ENCODE data around the gene RAG1. TPM values are rescaled to one million over a fixed set of nuclear protein-coding genes. Genes with fewer than 3 reads are reported as not detected.

The RAG1 gene
- polyA plus RNA-seq, 1 donor (not counting 4 experiments of a cell fraction or from before 2014, with no cell fraction given) = 1.3 TPM

GRCh38 chr11:36623494-36623893 is 55.7 kb downstream of the RAG1 start:
- dilution Hi-C loops (cut with MboI; ENCODE audit: extremely low pct_ligation_motif_present, low sequenced_read_pairs) = no loop called here
- Histone ChIP-seq H3K4me2 (ENCODE audit: control insufficient read depth, extremely low read depth, insufficient read depth, low read depth, low read length) (no peak overlapping the region), H3K4me3 (ENCODE audit: control insufficient read depth in 2 of 3, extremely low read depth in 1 of 3, insufficient read depth in 2 of 3, low read depth in 1 of 3, low read length in 3 of 3) (no peak overlapping the region), H2AFZ (ENCODE audit: control insufficient read depth, low read length) (no peak overlapping the region), H3K4me1 (ENCODE audit: control insufficient read depth, extremely low read depth, insufficient read depth, low read length) (no peaks in the 10 kb centered on the region), H3K9ac (ENCODE audit: control insufficient read depth, extremely low read depth, insufficient read depth, low read length) (no peak overlapping the region), H3K27me3 (ENCODE audit: control insufficient read depth, extremely low read depth, insufficient read depth, low read length) (no peaks in the 10 kb centered on the region), H3K36me3 (ENCODE audit: control insufficient read depth in 2 of 2, extremely low read depth in 1 of 2, insufficient read depth in 2 of 2, low read length in 2 of 2) (no peaks in the 10 kb centered on the region), H4K20me1 (ENCODE audit: control insufficient read depth, extremely low read depth, insufficient read depth, low read length) (no peaks in the 10 kb centered on the region), H3K79me2 (ENCODE audit: control insufficient read depth, insufficient read depth, low read length) (no peaks in the 10 kb centered on the region), H3K9me3 (ENCODE audit: control insufficient read depth, low read depth, low read length) (no peaks in the 10 kb centered on the region), H3K27ac (ENCODE audit: control insufficient read depth, insufficient read depth, low read length) (no peak overlapping the region), H3K9me1 (ENCODE audit: control insufficient read depth, extremely low read depth, insufficient read depth, low read length) (no peaks in the 10 kb centered on the region)
- no peak for FAIRE-seq
- TF ChIP-seq EZH2 (IDR thresholded peaks at IDR 0.05; ENCODE audit: low read length) = no peak
- TF ChIP-seq CTCF (optimal IDR thresholded peaks at IDR 0.05 in 1 of 3, IDR thresholded peaks at IDR 0.05 in 1 of 3, conservative IDR thresholded peaks at IDR 0.05 in 1 of 3; ENCODE audit: extremely low read depth in 1 of 3, insufficient read depth in 2 of 3, low read length in 3 of 3) = no peak
- DNase-seq (ENCODE audit: low read depth, low spot score) = no peak

- no peak overlapping the region for H3K4me3 ChIP-seq (ENCODE audit: control insufficient read depth in 2 of 3, extremely low read depth in 1 of 3, insufficient read depth in 2 of 3, low read depth in 1 of 3, low read length in 3 of 3)
- no peaks in the 10 kb centered on the region for H3K79me2 ChIP-seq (ENCODE audit: control insufficient read depth, insufficient read depth, low read length)
- FAIRE-seq (no peak), DNase-seq (ENCODE audit: low read depth, low spot score) (no peak)
- H2AFZ ChIP-seq (ENCODE audit: control insufficient read depth, low read length) = no peak overlapping the region
- H3K36me3 ChIP-seq (ENCODE audit: control insufficient read depth in 2 of 2, extremely low read depth in 1 of 2, insufficient read depth in 2 of 2, low read length in 2 of 2) = no peaks in the 10 kb centered on the region
- H3K9me3 ChIP-seq (ENCODE audit: control insufficient read depth, low read depth, low read length) = no peaks in the 10 kb centered on the region
- H3K9ac ChIP-seq (ENCODE audit: control insufficient read depth, extremely low read depth, insufficient read depth, low read length) = no peak overlapping the region
- dilution Hi-C loops (cut with MboI; ENCODE audit: extremely low pct_ligation_motif_present, low sequenced_read_pairs) = no loop called here
- H3K4me1 ChIP-seq (ENCODE audit: control insufficient read depth, extremely low read depth, insufficient read depth, low read length) = no peaks in the 10 kb centered on the region
- TF ChIP-seq CTCF (optimal IDR thresholded peaks at IDR 0.05 in 1 of 3, IDR thresholded peaks at IDR 0.05 in 1 of 3, conservative IDR thresholded peaks at IDR 0.05 in 1 of 3; ENCODE audit: extremely low read depth in 1 of 3, insufficient read depth in 2 of 3, low read length in 3 of 3) (no peak), EZH2 (IDR thresholded peaks at IDR 0.05; ENCODE audit: low read length) (no peak)
- H3K27ac ChIP-seq (ENCODE audit: control insufficient read depth, insufficient read depth, low read length) = no peak overlapping the region
- no peaks in the 10 kb centered on the region for H3K9me1 ChIP-seq (ENCODE audit: control insufficient read depth, extremely low read depth, insufficient read depth, low read length)
- no peaks in the 10 kb centered on the region for H3K27me3 ChIP-seq (ENCODE audit: control insufficient read depth, extremely low read depth, insufficient read depth, low read length)
- H4K20me1 ChIP-seq (ENCODE audit: control insufficient read depth, extremely low read depth, insufficient read depth, low read length) = no peaks in the 10 kb centered on the region
- H3K4me2 ChIP-seq (ENCODE audit: control insufficient read depth, extremely low read depth, insufficient read depth, low read depth, low read length) = no peak overlapping the region
These were observed 59.2 kb downstream of the RAG1 start for GRCh38 chr11:36627006-36627405.
